ENCODE measurements around the gene C17orf50.
A peak's percentile ranks its signal among the peaks of the same experiment; 100 is the strongest.

The C17orf50 gene

DNA sequence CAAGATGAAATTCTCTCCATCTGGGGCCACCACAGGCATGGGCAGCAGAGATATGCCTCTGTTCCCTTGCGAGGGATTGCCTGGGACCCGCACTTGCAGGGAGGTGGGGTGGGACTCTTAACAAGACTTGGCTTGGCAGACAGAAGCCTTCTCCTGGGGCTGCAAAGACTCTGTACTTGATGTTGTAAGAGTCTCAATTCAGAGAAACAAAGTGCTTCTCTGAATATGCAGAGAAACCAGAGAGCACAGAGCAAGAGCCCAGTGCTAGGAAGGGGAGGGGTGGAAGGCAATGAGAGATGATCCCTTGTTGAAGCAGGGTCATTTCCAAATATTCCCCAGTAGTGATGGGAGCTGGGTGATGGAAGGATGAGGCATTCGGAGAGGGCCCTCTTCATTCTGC is 32.6 kb downstream of the C17orf50 start:
- no peaks in the 10 kb centered on the region for H3K36me3 ChIP-seq
- no peaks in the 10 kb centered on the region for H3K9me3 ChIP-seq (replicated peaks in 1 of 11)
- H3K9ac ChIP-seq = no peak overlapping the region
- peaks cover 0 to 7% (median 0%) of the 10 kb centered on the region in 11 experiments; a peak in 2 of 22 replicates for H4K20me1 ChIP-seq
- TF ChIP-seq Cebpa-rat (IDR thresholded peaks at IDR 0.05) = no peak
- H3K27me3 ChIP-seq = peaks cover 41 to 65% (median 55%) of the 10 kb centered on the region in 11 experiments
- peaks cover 5 to 12% (median 9%) of the 10 kb centered on the region in 10 experiments; a peak in 16 of 20 replicates for H3K4me1 ChIP-seq
- no peak overlapping the region for H3K4me3 ChIP-seq
- H3K4me2 ChIP-seq = no peak overlapping the region
- H3K27ac ChIP-seq = no peak overlapping the region

- Histone ChIP-seq H3K9me3 (replicated peaks in 1 of 11) (no peaks in the 10 kb centered on the region), H3K4me1 (peaks cover 5 to 18% (median 14%) of the 10 kb centered on the region in 10 experiments; a peak in 17 of 20 replicates), H3K9ac (peak within 1 kb of the TSS; percentile 4 to 73 (median 58); a peak in 20 of 22 replicates), H3K27me3 (peaks cover 41 to 66% (median 55%) of the 10 kb centered on the region in 11 experiments), H3K4me2 (peak within 1 kb of the TSS; percentile 96 to 100 (median 99)), H3K27ac (no peak within 1 kb of the TSS), H3K36me3 (no peaks in the 10 kb centered on the region), H3K4me3 (peak within 1 kb of the TSS; percentile 55 to 77 (median 66)), H4K20me1 (peaks cover 0 to 7% (median 0%) of the 10 kb centered on the region in 11 experiments; a peak in 2 of 22 replicates)
- TF ChIP-seq Cebpa-rat (IDR thresholded peaks at IDR 0.05) = no peak
These were observed 34.6 kb downstream of the C17orf50 start, which contains the start of gene MMP28 for GRCh38 chr17:35795007-35795870. Gene MMP28 (minus strand): TSS chr17:35795641. CDS start chr17:35795377, 264 bp downstream.

DNA sequence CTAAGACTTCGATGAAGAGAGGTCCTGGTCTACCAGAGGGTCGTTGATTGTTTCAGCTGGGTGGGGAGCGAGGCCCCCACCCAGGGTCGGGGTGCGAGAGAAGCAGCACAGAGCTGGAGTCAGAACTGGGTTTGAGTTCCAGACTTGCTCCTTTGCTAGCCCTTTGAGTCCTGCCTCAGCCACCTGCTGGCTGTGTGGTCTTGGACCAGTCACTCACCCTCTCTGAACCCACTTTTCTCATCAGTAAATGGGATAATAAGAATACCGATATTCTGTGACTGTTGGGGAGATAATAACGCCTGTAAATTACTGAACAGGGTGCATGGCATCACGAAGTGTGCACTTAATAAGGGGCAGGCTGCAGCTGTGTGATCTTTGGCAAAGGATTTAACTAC is 35.2 kb downstream of the C17orf50 start:
- Histone ChIP-seq H3K27ac (no peak overlapping the region), H3K4me3 (peak overlapping the region; percentile 55 to 77 (median 66)), H3K27me3 (peaks cover 41 to 66% (median 55%) of the 10 kb centered on the region in 11 experiments), H3K36me3 (no peaks in the 10 kb centered on the region), H3K9me3 (replicated peaks in 1 of 11) (no peaks in the 10 kb centered on the region), H3K4me2 (peak overlapping the region; percentile 96 to 100 (median 99)), H3K4me1 (peaks cover 6 to 24% (median 21%) of the 10 kb centered on the region in 10 experiments), H3K9ac (peak overlapping the region in 8 of 11 experiments; percentile 47 to 73 (median 61); a peak in 10 of 22 replicates), H4K20me1 (peaks cover 0 to 7% (median 0%) of the 10 kb centered on the region in 11 experiments; a peak in 2 of 22 replicates)
- TF ChIP-seq Cebpa-rat (IDR thresholded peaks at IDR 0.05) = no peak

DNA sequence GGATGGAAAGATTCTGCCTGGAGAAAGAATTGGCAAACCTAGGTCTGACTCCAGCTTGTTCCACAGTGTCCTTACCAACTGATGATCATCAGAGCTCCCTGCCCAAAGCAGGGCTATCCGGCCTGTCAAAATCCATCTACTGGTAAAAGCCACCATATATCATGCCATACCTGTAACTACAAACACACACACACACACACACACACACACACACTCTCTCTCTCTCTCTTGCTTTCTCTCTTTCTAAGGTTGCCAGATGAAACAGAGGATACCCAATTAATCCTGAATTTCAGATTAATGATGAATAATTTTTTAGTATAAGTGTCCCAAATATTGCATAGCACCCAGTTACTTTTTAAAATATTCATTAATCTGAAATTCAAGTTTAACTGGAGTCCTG is 36.3 kb downstream of the C17orf50 start:
- Histone ChIP-seq H3K36me3 (no peaks in the 10 kb centered on the region), H3K27ac (no peak overlapping the region), H3K9ac (no peak overlapping the region), H3K4me2 (no peak overlapping the region), H3K9me3 (replicated peaks in 1 of 11) (no peaks in the 10 kb centered on the region), H3K27me3 (peaks cover 41 to 63% (median 55%) of the 10 kb centered on the region in 11 experiments), H3K4me1 (peaks cover 16 to 35% (median 31%) of the 10 kb centered on the region in 10 experiments), H3K4me3 (no peak overlapping the region), H4K20me1 (peaks cover 0 to 7% (median 0%) of the 10 kb centered on the region in 11 experiments; a peak in 2 of 22 replicates)
- TF ChIP-seq Cebpa-rat (IDR thresholded peaks at IDR 0.05) = no peak

- H3K27me3 ChIP-seq = peaks cover 41 to 59% (median 55%) of the 10 kb centered on the region in 11 experiments
- no peaks in the 10 kb centered on the region for H3K9me3 ChIP-seq (replicated peaks in 1 of 11)
- no peak overlapping the region for H3K4me2 ChIP-seq
- H3K36me3 ChIP-seq = no peaks in the 10 kb centered on the region
- no peak overlapping the region for H3K4me3 ChIP-seq
- no peak overlapping the region for H3K27ac ChIP-seq
- H3K4me1 ChIP-seq = peaks cover 16 to 39% (median 35%) of the 10 kb centered on the region in 10 experiments
- no peak for TF ChIP-seq Cebpa-rat (IDR thresholded peaks at IDR 0.05)
- H3K9ac ChIP-seq = no peak overlapping the region
- peaks cover 0 to 7% (median 0%) of the 10 kb centered on the region in 11 experiments; a peak in 2 of 22 replicates for H4K20me1 ChIP-seq
These were observed 36.7 kb downstream of the C17orf50 start for GRCh38 chr17:35797370-35797769.

DNA sequence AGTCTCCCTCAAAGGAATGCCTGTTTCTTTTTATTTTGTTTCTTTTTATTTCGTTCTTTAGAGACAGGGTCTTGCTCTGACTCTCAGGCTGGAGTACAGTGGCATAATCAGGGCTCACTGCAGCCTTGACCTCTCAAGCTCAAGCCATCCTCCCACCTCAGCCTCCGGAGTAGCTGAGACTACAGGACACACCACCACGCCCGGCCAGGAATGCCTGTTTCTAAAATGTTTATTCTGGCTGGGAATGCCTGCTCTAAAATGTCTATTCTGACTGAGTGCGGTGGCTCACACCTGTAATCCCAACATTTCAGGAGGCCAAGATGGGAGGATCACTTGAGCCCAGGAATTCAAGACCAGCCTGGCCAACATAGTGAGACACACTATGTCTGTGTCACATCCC is 37.2 kb downstream of the C17orf50 start:
- H3K9me3 ChIP-seq (replicated peaks in 1 of 11) = no peaks in the 10 kb centered on the region
- H3K4me3 ChIP-seq = no peak overlapping the region
- peaks cover 0 to 7% (median 0%) of the 10 kb centered on the region in 11 experiments; a peak in 2 of 22 replicates for H4K20me1 ChIP-seq
- peaks cover 38 to 54% (median 49%) of the 10 kb centered on the region in 11 experiments for H3K27me3 ChIP-seq
- H3K36me3 ChIP-seq = no peaks in the 10 kb centered on the region
- peaks cover 16 to 39% (median 36%) of the 10 kb centered on the region in 10 experiments for H3K4me1 ChIP-seq
- H3K9ac ChIP-seq = no peak overlapping the region
- TF ChIP-seq Cebpa-rat (IDR thresholded peaks at IDR 0.05) = no peak
- no peak overlapping the region for H3K27ac ChIP-seq
- H3K4me2 ChIP-seq = no peak overlapping the region

- peaks cover 18 to 33% (median 29%) of the 10 kb centered on the region in 11 experiments for H3K27me3 ChIP-seq
- peak overlapping the region in 2 of 11 experiments; percentile 70 to 83; a peak in 2 of 22 replicates for H3K27ac ChIP-seq
- no peak overlapping the region for H3K9ac ChIP-seq
These were observed 39.3 kb downstream of the C17orf50 start for GRCh38 chr17:35799942-35800341.

DNA sequence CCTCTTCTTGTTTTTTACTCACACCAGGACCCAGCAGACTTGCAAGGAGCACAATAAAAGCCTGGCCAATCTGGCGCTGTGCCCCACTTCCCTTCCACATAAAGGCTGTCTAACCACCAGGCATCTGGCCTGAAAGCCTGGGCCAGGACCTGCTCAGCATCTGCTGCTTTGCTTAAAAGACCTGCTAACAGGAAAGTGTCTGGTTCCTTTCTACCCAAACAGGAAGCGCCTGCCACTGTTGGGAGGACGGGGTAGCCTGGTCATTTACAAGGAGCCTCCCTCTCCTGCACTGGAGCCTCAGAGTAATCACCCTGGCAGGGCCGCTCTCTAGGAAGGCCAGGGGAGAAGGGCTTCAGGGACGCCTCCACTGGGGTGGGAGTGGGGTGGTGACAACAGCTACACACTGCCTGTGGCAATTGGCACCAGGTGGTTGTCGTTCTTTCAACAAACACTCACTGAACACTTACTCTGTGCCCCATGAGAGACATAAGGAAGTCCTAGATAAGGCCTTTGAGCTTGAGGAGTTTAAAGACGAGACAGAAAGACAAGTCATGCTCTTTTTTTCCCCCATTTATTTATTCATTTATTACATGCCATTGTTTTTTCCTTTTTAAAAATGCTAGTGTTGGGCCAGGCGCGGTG is 41.0 kb downstream of the C17orf50 start:
- peak overlapping the region; percentile 55 to 88 (median 74) for H3K4me2 ChIP-seq
- H3K9ac ChIP-seq = peak overlapping the region in 10 of 11 experiments; percentile 15 to 70 (median 54); a peak in 17 of 22 replicates
- no peaks in the 10 kb centered on the region for H4K20me1 ChIP-seq
- peaks cover 11 to 41% (median 31%) of the 10 kb centered on the region in 10 experiments for H3K4me1 ChIP-seq
- no peaks in the 10 kb centered on the region for H3K36me3 ChIP-seq
- H3K4me3 ChIP-seq = peak overlapping the region in 2 of 10 experiments; percentile 9 to 28; a peak in 1 of 20 replicates
- H3K27ac ChIP-seq = peak overlapping the region in 10 of 11 experiments; percentile 49 to 85 (median 74); a peak in 19 of 22 replicates
- no peak; a peak in 1 of 22 replicates for TF ChIP-seq Cebpa-rat (IDR thresholded peaks at IDR 0.05)
- no peaks in the 10 kb centered on the region for H3K9me3 ChIP-seq (replicated peaks in 1 of 11)
- H3K27me3 ChIP-seq = peaks cover 2 to 16% (median 11%) of the 10 kb centered on the region in 11 experiments; a peak in 20 of 22 replicates

More at GRCh38 chr17:35799942-35800341, 39.3 kb downstream of the C17orf50 start:
- Histone ChIP-seq H3K4me2 (peak overlapping the region in 8 of 11 experiments; percentile 25 to 88 (median 78); a peak in 16 of 22 replicates), H4K20me1 (peaks cover 0 to 3% (median 0%) of the 10 kb centered on the region in 11 experiments; a peak in 2 of 22 replicates), H3K4me1 (peaks cover 12 to 40% (median 32%) of the 10 kb centered on the region in 10 experiments), H3K36me3 (no peaks in the 10 kb centered on the region), H3K9me3 (replicated peaks in 1 of 11) (no peaks in the 10 kb centered on the region), H3K4me3 (no peak overlapping the region)
- TF ChIP-seq Cebpa-rat (IDR thresholded peaks at IDR 0.05) = no peak

All from BLaER1 treated with 17β-estradiol and CSF1 and Interleukin-3, amounts not matched to agents 10 nM and 100 nM (cell line).